Adrenal gland (tissue), 12 donors: ENCODE measurements around the gene DYNLT2. TPM values are rescaled to one million over a fixed set of nuclear protein-coding genes. Genes with fewer than 3 reads are reported as not detected.
"Not testable (repeated sequence)": the region's sequence is repeated elsewhere in the genome, so short reads cannot be mapped to it uniquely, and the experiment has no call there.

Experiments
- DNase-seq, 7 donors: peaks; one replicate each; pipeline ENCODE4 v3.0.0-alpha.2; 2019 to 2020
- H3K27ac ChIP-seq, 5 donors: fragments of 200-600 bp; sonication (generic) in 4 of 5; 1 replicate in 3 of 5; 2 replicates in 2 of 5; pipeline versions ENCODE4 v1.5.1 to v1.8.0; 2016 to 2020; ENCODE audit warnings: mild to moderate bottlenecking in 1 of 5
- H3K27me3 ChIP-seq: fragments of 200-600 bp; 2 replicates; pipeline ENCODE4 v1.8.0; 2021
- H3K36me3 ChIP-seq, 2 donors: fragments of 200-600 bp; replicated peaks in 1 of 2; 1 replicate in 1 of 2; 2 replicates in 1 of 2; pipeline versions ENCODE4 v1.5.1 to v1.8.0; 2018 to 2022
- H3K4me1 ChIP-seq, 2 donors: fragments of 200-600 bp; replicated peaks in 1 of 2; 1 replicate in 1 of 2; 2 replicates in 1 of 2; pipeline versions ENCODE4 v1.5.1 to v1.8.0; 2018 to 2021
- H3K4me3 ChIP-seq, 4 donors: fragments of 200-600 bp; sonication (generic) in 3 of 4; one replicate each; pipeline ENCODE4 v1.5.1; 2016 to 2018
- H3K9me3 ChIP-seq, 3 donors: fragments of 200-600 bp; sonication (generic) in 1 of 3; replicated peaks in 1 of 3; 1 replicate in 2 of 3; 2 replicates in 1 of 3; pipeline versions ENCODE4 v1.5.1 to v1.8.0; 2016 to 2021
- CTCF ChIP-seq, 6 experiments: fragments of 450-650 bp in 4 of 6; fragments of 200-600 bp in 2 of 6; sonication (generic) in 1 of 6; IDR thresholded peaks; 1 replicate in 5 of 6; 2 replicates in 1 of 6; pipeline versions ENCODE4 v1.5.1 to v1.8.0; 2016 to 2021; ENCODE audit warnings: antibody characterized with exemption in 6 of 6, mild to moderate bottlenecking in 2 of 6, moderate library complexity in 1 of 6
- POLR2A ChIP-seq, 2 donors: fragments of 450-650 bp; IDR thresholded peaks; one replicate each; pipeline ENCODE4 v1.6.1; 2017; ENCODE audit warnings: antibody characterized with exemption in 2 of 2, mild to moderate bottlenecking in 2 of 2, moderate library complexity in 1 of 2
- WGBS, 4 donors: extraction: QIAGEN DNeasy Blood & Tissue Kit in 2 of 4; methylation state at CpG; one replicate each; pipeline versions ENCODE4 v1.1.5 to v1.1.7; 2013 to 2017; 5-methylcytosine and 5-hydroxymethylcytosine counted together
- intact Hi-C, 2 donors: fragments of 100-400 bp; cut with DNase I; formaldehyde crosslinking; loops; one replicate each; pipeline versions ENCODE4 v1.14.1 to v1.15.0; 2022 to 2023
- polyA plus RNA-seq, 3 donors: library from polyadenylated mRNA; stranded (reverse); fragments of 200-250 nt in 2 of 3; fragments of 350-450 nt in 1 of 3; fragmentation: Illumina TruSeq in 1 of 3; extraction: RNeasy Lipid Tissue Mini Kit (QIAGEN cat#74804) in 1 of 3; gene quantifications; one replicate each; pipeline ENCODE4 v1.2.3, GENCODE V29; 2013 to 2014
- total RNA-seq, 9 donors: library from RNA; depleted of rRNA in 4 of 9; stranded (reverse); fragments of >200 nt in 4 of 9; fragments of 120-200 nt in 1 of 9; fragmentation: NEBNext Ultra II Directional in 1 of 9; extraction: Animal tissue kit (Norgen Biotek cat#: 25700) in 1 of 9; gene quantifications; one replicate each; pipeline versions ENCODE4 v1.1.0 to v1.2.4, GENCODE V29; 2013 to 2023
- donor health status: healthy with polysubstance abuse.
- donor health status: Bipolar disorder and iron deficiency.
- donor health status: DM: yes; HTN: yes; CAD: no.
- donor health status: DM: no; HTN: no; CAD: no.
- donor health status: DM: no; HTN: no; CAD: no.
- donor health status: DM: yes; HTN: yes; CAD: no.

Gene DYNLT2
- total and polyA plus RNA-seq, 12 donors, result 0.14 to 4.6 (median 1.7) TPM

- H3K27me3 ChIP-seq, result no peaks in the 10 kb centered on the region
- peak within 1 kb of the TSS; percentile 44 to 89 (median 84) for H3K4me3 ChIP-seq
- intact Hi-C loops, result no loop called here
- peak within 1 kb of the TSS; percentile 78 to 98 (median 88) for H3K27ac ChIP-seq
- TF ChIP-seq POLR2A (IDR thresholded peaks at IDR 0.05), result peak; percentile 89 to 95
- peak in 1 of 6 experiments; percentile 1 for TF ChIP-seq CTCF (IDR thresholded peaks at IDR 0.05)
- H3K9me3 ChIP-seq, result no peaks in the 10 kb centered on the region
- peak; percentile 97 to 98 (median 98) for DNase-seq
- H3K4me1 ChIP-seq, result peaks cover 19 to 39% of the 10 kb centered on the region in 2 donors
- H3K36me3 ChIP-seq, result peaks cover 0 to 3% of the 10 kb centered on the region in 2 donors
- WGBS, 4 donors, result 0 to 1% (median 0%) methylated on average over 7 to 92 of the region's 92 CpGs
These were observed 49.2 kb downstream of the DYNLT2 start, which contains the start of the genes C6orf120 and WDR27 for GRCh38 chr6:169701954-169702839. C6orf120 (plus strand) TSS chr6:169702126; CDS start chr6:169702460, 334 bp downstream. WDR27 (minus strand) TSS chr6:169702029; CDS start chr6:169689005, 13,024 bp downstream.

- TF ChIP-seq CTCF (IDR thresholded peaks at IDR 0.05), result peak in 1 of 6 experiments; percentile 22
- no peak for TF ChIP-seq POLR2A (IDR thresholded peaks at IDR 0.05)
These were observed 49.9 kb downstream of the DYNLT2 start for GRCh38 chr6:169701311-169701953.

GRCh38 chr6:169700296-169700695, 51.1 kb downstream of the DYNLT2 start:
- H3K27me3 ChIP-seq, result no peaks in the 10 kb centered on the region
- TF ChIP-seq CTCF (IDR thresholded peaks at IDR 0.05) (no peak), POLR2A (IDR thresholded peaks at IDR 0.05) (no peak)
- H3K9me3 ChIP-seq, result no peaks in the 10 kb centered on the region
- peaks cover 0 to 2% of the 10 kb centered on the region in 2 donors for H3K36me3 ChIP-seq
- no peak overlapping the region for H3K4me3 ChIP-seq
- 65 to 72% (median 67%) methylated on average over 5 of the region's 5 CpGs for WGBS, 4 donors
- H3K4me1 ChIP-seq, result peaks cover 19 to 36% of the 10 kb centered on the region in 2 donors
- no peak for DNase-seq
- H3K27ac ChIP-seq, result no peak overlapping the region
- intact Hi-C loops, result no loop called here

More at GRCh38 chr6:169701311-169701953, 49.9 kb downstream of the DYNLT2 start:
- DNase-seq, result peak in 2 of 7 donors; percentile 39 to 71
- intact Hi-C loops, result no loop called here
- Histone ChIP-seq H3K27ac (peak overlapping the region; percentile 78 to 98 (median 88)), H3K4me1 (peaks cover 19 to 39% of the 10 kb centered on the region in 2 donors), H3K27me3 (no peaks in the 10 kb centered on the region), H3K36me3 (peaks cover 0 to 3% of the 10 kb centered on the region in 2 donors), H3K4me3 (peak overlapping the region; percentile 44 to 89 (median 84)), H3K9me3 (no peaks in the 10 kb centered on the region)
- WGBS, 4 donors, result 0% methylated on average over 11 to 54 of the region's 54 CpGs

GRCh38 chr6:169697115-169697514, 54.3 kb downstream of the DYNLT2 start:
- 69 to 88% (median 82%) methylated on average over 10 of the region's 10 CpGs for WGBS, 4 donors
- H3K27ac ChIP-seq, H3K4me1 ChIP-seq, H3K9me3 ChIP-seq, H3K36me3 ChIP-seq, intact Hi-C loops, H3K4me3 ChIP-seq, H3K27me3 ChIP-seq: not testable (repeated sequence)
- TF ChIP-seq CTCF (IDR thresholded peaks at IDR 0.05), result peak in 4 of 6 experiments; percentile 5 to 36 (median 24)
- DNase-seq, result peak in 3 of 7 donors; percentile 25 to 34 (median 32)
